IPS-18c (cell line): Measurements from ENCODE around the gene DRGX.

ENCODE experiments used
- H3K4me3 ChIP-seq: 2 replicates; pipeline ENCODE4 v1.7.0; 2013; ENCODE audit warnings: low read depth, mild to moderate bottlenecking, low read length, moderate library complexity; ENCODE audit not compliant: insufficient read depth
- H3K9me3 ChIP-seq: one replicate; pipeline ENCODE4 v1.6.1; 2013; ENCODE audit warnings: mild to moderate bottlenecking, low read length, moderate library complexity; ENCODE audit not compliant: control insufficient read depth, insufficient read depth

The DRGX gene

GRCh38 chr10:49393301-49393700 is 2.6 kb downstream of the DRGX start:
- Histone ChIP-seq H3K9me3 (no peaks in the 10 kb centered on the region), H3K4me3 (no peak overlapping the region)

GRCh38 chr10:49389361-49389933 is 6.4 kb downstream of the DRGX start:
- H3K9me3 ChIP-seq: no peaks in the 10 kb centered on the region
- H3K4me3 ChIP-seq: no peak overlapping the region

- H3K4me3 ChIP-seq: no peak overlapping the region
- H3K9me3 ChIP-seq: no peaks in the 10 kb centered on the region
Measured at GRCh38 chr10:49388161-49388560, 7.7 kb downstream of the DRGX start.

- no peaks in the 10 kb centered on the region for H3K9me3 ChIP-seq
- H3K4me3 ChIP-seq: no peak overlapping the region
Measured at GRCh38 chr10:49387071-49387470, 8.8 kb downstream of the DRGX start.

- Histone ChIP-seq H3K9me3 (no peaks in the 10 kb centered on the region), H3K4me3 (no peak overlapping the region)
Measured at GRCh38 chr10:49385939-49386922, 9.7 kb downstream of the DRGX start.

- H3K9me3 ChIP-seq: no peaks in the 10 kb centered on the region
- no peak overlapping the region for H3K4me3 ChIP-seq
Measured at GRCh38 chr10:49384268-49384953, 11.5 kb downstream of the DRGX start.

- Histone ChIP-seq H3K9me3 (no peaks in the 10 kb centered on the region), H3K4me3 (no peak overlapping the region)
Measured at GRCh38 chr10:49383853-49384252, 12.0 kb downstream of the DRGX start.

GRCh38 chr10:49382826-49383225 is 13.1 kb downstream of the DRGX start:
- H3K9me3 ChIP-seq: no peaks in the 10 kb centered on the region
- H3K4me3 ChIP-seq: no peak overlapping the region

GRCh38 chr10:49382226-49382625 is 13.7 kb downstream of the DRGX start:
- no peaks in the 10 kb centered on the region for H3K9me3 ChIP-seq

GRCh38 chr10:49381111-49381900 is 14.6 kb downstream of the DRGX start:
- H3K9me3 ChIP-seq: no peaks in the 10 kb centered on the region
- H3K4me3 ChIP-seq: no peak overlapping the region

More at GRCh38 chr10:49382226-49382625, 13.7 kb downstream of the DRGX start:
- no peak overlapping the region for H3K4me3 ChIP-seq

- H3K9me3 ChIP-seq: no peaks in the 10 kb centered on the region
Measured at GRCh38 chr10:49379596-49380410, 16.1 kb downstream of the DRGX start.

GRCh38 chr10:49377256-49377655 is 18.6 kb downstream of the DRGX start:
- no peak overlapping the region for H3K4me3 ChIP-seq

More at GRCh38 chr10:49379596-49380410, 16.1 kb downstream of the DRGX start:
- H3K4me3 ChIP-seq: no peak overlapping the region

GRCh38 chr10:49375611-49376010 is 20.3 kb downstream of the DRGX start:
- Histone ChIP-seq H3K4me3 (no peak overlapping the region), H3K9me3 (no peaks in the 10 kb centered on the region)

More at GRCh38 chr10:49377256-49377655, 18.6 kb downstream of the DRGX start:
- no peaks in the 10 kb centered on the region for H3K9me3 ChIP-seq

- Histone ChIP-seq H3K4me3 (no peak overlapping the region), H3K9me3 (no peaks in the 10 kb centered on the region)
Measured at GRCh38 chr10:49374740-49375139, 21.1 kb downstream of the DRGX start.

GRCh38 chr10:49373361-49373760 is 22.5 kb downstream of the DRGX start:
- Histone ChIP-seq H3K9me3 (no peaks in the 10 kb centered on the region), H3K4me3 (no peak overlapping the region)

- Histone ChIP-seq H3K9me3 (no peaks in the 10 kb centered on the region), H3K4me3 (no peak overlapping the region)
Measured at GRCh38 chr10:49371967-49372366, 23.9 kb downstream of the DRGX start.
